ENCODE data around the gene CAB39. TPM values are rescaled to one million over a fixed set of nuclear protein-coding genes. Genes with fewer than 3 reads are reported as not detected.

CAB39 gene
- total RNA-seq, 1 donor from 2014 or later = 68.6 TPM

- Mint-ChIP-seq H3K27me3 (no peaks in the 10 kb centered on the region), H3K27ac (no peak overlapping the region), H3K9me3 (no peaks in the 10 kb centered on the region), H3K36me3 (ENCODE audit: low read depth) (peaks cover 63% of the 10 kb centered on the region), H3K4me1 (peaks cover 32% of the 10 kb centered on the region), H3K4me3 (no peak overlapping the region)
- TF ChIP-seq CTCF (IDR thresholded peaks at IDR 0.05) = no peak
- intact Hi-C loops (cut with micrococcal nuclease) = no loop called here
- no peak for DNase-seq
- ChIA-PET POLR2A (no interaction called here), CTCF (no interaction called here)
- no peak for ATAC-seq (ENCODE audit: low read depth)
These were observed 59.5 kb downstream of the CAB39 start for GRCh38 chr2:230772156-230772555.

GRCh38 chr2:230773039-230773773 is 60.6 kb downstream of the CAB39 start:
- intact Hi-C loops (cut with micrococcal nuclease) = no loop called here
- TF ChIP-seq CTCF (IDR thresholded peaks at IDR 0.05) = no peak
- Mint-ChIP-seq H3K4me3 (no peak overlapping the region), H3K36me3 (ENCODE audit: low read depth) (peaks cover 60% of the 10 kb centered on the region), H3K27me3 (no peaks in the 10 kb centered on the region), H3K9me3 (no peaks in the 10 kb centered on the region), H3K4me1 (peaks cover 37% of the 10 kb centered on the region), H3K27ac (no peak overlapping the region)
- no peak for ATAC-seq (ENCODE audit: low read depth)
- CTCF ChIA-PET = no interaction called here
- DNase-seq = no peak
- POLR2A ChIA-PET = interaction anchor here (0.7 kb wide), 1 partner anchor 69 kb away, joined by 3 read pairs; no protein-coding TSS in a partner anchor

GRCh38 chr2:230774348-230774951 is 61.8 kb downstream of the CAB39 start:
- H3K4me3 Mint-ChIP-seq = no peak overlapping the region
- H3K9me3 Mint-ChIP-seq = no peaks in the 10 kb centered on the region
- H3K36me3 Mint-ChIP-seq (ENCODE audit: low read depth) = peaks cover 55% of the 10 kb centered on the region
- no peak for DNase-seq
- ChIA-PET CTCF (no interaction called here), POLR2A (no interaction called here)
- no peaks in the 10 kb centered on the region for H3K27me3 Mint-ChIP-seq
- intact Hi-C loops (cut with micrococcal nuclease) = no loop called here
- ATAC-seq (ENCODE audit: low read depth) = no peak
- no peak for TF ChIP-seq CTCF (IDR thresholded peaks at IDR 0.05)
- no peak overlapping the region for H3K27ac Mint-ChIP-seq
- peaks cover 35% of the 10 kb centered on the region for H3K4me1 Mint-ChIP-seq

- POLR2A ChIA-PET = no interaction called here
- H3K36me3 Mint-ChIP-seq (ENCODE audit: low read depth) = peaks cover 61% of the 10 kb centered on the region
- DNase-seq (no peak), ATAC-seq (ENCODE audit: low read depth) (no peak)
- no peak overlapping the region for H3K4me3 Mint-ChIP-seq
- H3K27ac Mint-ChIP-seq = no peak overlapping the region
- H3K9me3 Mint-ChIP-seq = no peaks in the 10 kb centered on the region
- peaks cover 35% of the 10 kb centered on the region for H3K4me1 Mint-ChIP-seq
- intact Hi-C loops (cut with micrococcal nuclease) = no loop called here
- CTCF ChIA-PET = no interaction called here
- no peaks in the 10 kb centered on the region for H3K27me3 Mint-ChIP-seq
- TF ChIP-seq CTCF (IDR thresholded peaks at IDR 0.05) = no peak
These were observed 63.1 kb downstream of the CAB39 start for GRCh38 chr2:230775737-230776136.

GRCh38 chr2:230777721-230778120 is 65.1 kb downstream of the CAB39 start:
- ChIA-PET CTCF (no interaction called here), POLR2A (no interaction called here)
- H3K4me1 Mint-ChIP-seq = peaks cover 33% of the 10 kb centered on the region
- intact Hi-C loops (cut with micrococcal nuclease) = no loop called here
- no peak overlapping the region for H3K27ac Mint-ChIP-seq
- no peaks in the 10 kb centered on the region for H3K9me3 Mint-ChIP-seq
- TF ChIP-seq CTCF (IDR thresholded peaks at IDR 0.05) = no peak
- ATAC-seq (ENCODE audit: low read depth) = no peak
- H3K4me3 Mint-ChIP-seq = no peak overlapping the region
- H3K27me3 Mint-ChIP-seq = no peaks in the 10 kb centered on the region
- H3K36me3 Mint-ChIP-seq (ENCODE audit: low read depth) = peaks cover 58% of the 10 kb centered on the region
- DNase-seq = no peak

Data from activated B cell treated with CpG ODN at 0.5 μM for 24 hours (primary cell).